Activated CD8-positive, alpha-beta T cell treated with anti-CD3 and anti-CD28 coated beads, Interleukin-2, amount 10 ng/mL, durations not matched to agents 7 days and 5 days (primary cell): ENCODE measurements around the gene SELENOV. TPM values are rescaled to one million over a fixed set of nuclear protein-coding genes. Genes with fewer than 3 reads are reported as not detected.

Source experiments
- ATAC-seq: fragments of 150-1000 bp; cut with Tn5 transposase; one replicate; pipeline ENCODE4 v1.10.0; 2021; ENCODE audit warnings: moderate library complexity
- CTCF ChIA-PET: fragments of 350-600 bp; sonication (Branson Sonifier 250); formaldehyde crosslinking; loops from one replicate; lab custom pipeline; 2021; ENCODE audit warnings: antibody characterized with exemption; lab: Charles Lee
- POLR2A ChIA-PET: fragments of 350-600 bp; sonication (Branson Sonifier 250); formaldehyde crosslinking; loops from one replicate; lab custom pipeline; 2021; ENCODE audit warnings: antibody characterized with exemption; lab: Charles Lee
- DNase-seq: peaks from one replicate; pipeline ENCODE4 v3.0.0-alpha.2; 2020
- H3K27ac Mint-ChIP-seq: one replicate; pipeline ENCODE4 v1.8.0; 2021; ENCODE audit warnings: mild to moderate bottlenecking, mixed read lengths
- H3K27me3 Mint-ChIP-seq: one replicate; pipeline ENCODE4 v1.8.0; 2021; ENCODE audit warnings: low read depth, mixed read lengths
- H3K36me3 Mint-ChIP-seq: one replicate; pipeline ENCODE4 v1.8.0; 2021; ENCODE audit warnings: low read depth, mixed read lengths
- H3K4me1 Mint-ChIP-seq: one replicate; pipeline ENCODE4 v1.8.0; 2021; ENCODE audit warnings: low read depth, mixed read lengths
- H3K4me3 Mint-ChIP-seq: one replicate; pipeline ENCODE4 v1.8.0; 2021; ENCODE audit warnings: mild to moderate bottlenecking, mixed read lengths
- H3K9me3 Mint-ChIP-seq: one replicate; pipeline ENCODE4 v1.8.0; 2022; ENCODE audit warnings: mixed read lengths; ENCODE audit not compliant: insufficient read depth
- total RNA-seq, 2 experiments: library from RNA; stranded (reverse); gene quantifications; one replicate each; pipeline ENCODE4 v1.2.3, GENCODE V29; 2021

Gene SELENOV, protein sequence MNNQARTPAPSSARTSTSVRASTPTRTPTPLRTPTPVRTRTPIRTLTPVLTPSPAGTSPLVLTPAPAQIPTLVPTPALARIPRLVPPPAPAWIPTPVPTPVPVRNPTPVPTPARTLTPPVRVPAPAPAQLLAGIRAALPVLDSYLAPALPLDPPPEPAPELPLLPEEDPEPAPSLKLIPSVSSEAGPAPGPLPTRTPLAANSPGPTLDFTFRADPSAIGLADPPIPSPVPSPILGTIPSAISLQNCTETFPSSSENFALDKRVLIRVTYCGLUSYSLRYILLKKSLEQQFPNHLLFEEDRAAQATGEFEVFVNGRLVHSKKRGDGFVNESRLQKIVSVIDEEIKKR
- not detected for total RNA-seq

- peaks cover 1% of the 10 kb centered on the region for H3K36me3 Mint-ChIP-seq
- no peak within 1 kb of the TSS for H3K27ac Mint-ChIP-seq
- POLR2A ChIA-PET, result interaction anchor here (1.1 kb wide), 1 partner anchor 12 kb away, joined by 3 read pairs; no protein-coding TSS in a partner anchor
- peaks cover 15% of the 10 kb centered on the region for H3K4me1 Mint-ChIP-seq
- DNase-seq (no peak), ATAC-seq (peak; percentile 57)
- H3K9me3 Mint-ChIP-seq, result no peaks in the 10 kb centered on the region
- peaks cover 42% of the 10 kb centered on the region for H3K27me3 Mint-ChIP-seq
- peak within 1 kb of the TSS; percentile 32 for H3K4me3 Mint-ChIP-seq
- CTCF ChIA-PET, result interaction anchor here (0.8 to 1.2 kb wide), 3 partner anchors 11 to 41 kb away, joined by 3 to 5 read pairs (median 4); no protein-coding TSS in a partner anchor
Observed at GRCh38 chr19:39514840-39515550, at the start of gene SELENOV. Gene SELENOV (plus strand): TSS chr19:39515139. CDS start chr19:39515213, 74 bp downstream.

DNA sequence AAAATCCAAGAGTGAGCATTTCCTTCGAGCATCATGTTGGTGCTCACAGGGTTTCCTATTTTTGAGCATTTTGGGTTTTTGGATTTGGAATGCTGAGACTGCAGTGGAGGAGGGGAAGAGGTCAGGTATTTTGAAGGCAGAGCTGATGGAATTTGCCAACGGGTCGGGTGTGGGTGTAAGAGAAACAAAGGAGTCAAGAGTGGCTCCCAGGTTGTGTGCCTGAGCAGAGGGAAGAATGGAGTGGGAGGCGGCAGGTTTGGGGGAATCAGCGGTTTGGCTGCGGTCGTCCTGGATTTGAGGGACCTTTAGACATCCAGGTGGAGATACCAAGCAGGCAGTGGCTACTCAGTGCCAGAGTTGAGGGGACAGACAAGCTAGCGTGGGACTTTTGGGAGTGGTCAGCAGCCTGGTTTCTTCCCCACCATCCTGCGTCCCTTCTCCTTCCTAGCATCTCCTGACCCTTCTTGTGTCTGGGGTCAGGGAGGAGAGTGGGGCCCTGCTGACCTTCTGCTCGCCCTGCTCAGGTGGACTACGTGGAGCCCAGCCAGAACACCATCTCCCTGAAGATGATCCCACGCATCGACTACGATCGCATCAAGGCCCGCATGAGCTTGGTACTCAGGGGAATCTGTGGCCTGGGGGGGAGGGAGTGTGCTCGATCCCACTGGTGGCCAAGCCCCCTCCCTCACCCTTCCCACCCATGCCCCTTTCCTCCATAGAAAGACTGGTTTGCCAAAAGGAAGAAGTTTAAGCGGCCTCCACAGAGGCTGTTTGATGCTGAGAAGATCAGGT lies 48.8 kb upstream of the SELENOV start:
- Mint-ChIP-seq H3K4me1 (peaks cover 3% of the 10 kb centered on the region), H3K9me3 (no peaks in the 10 kb centered on the region), H3K27me3 (no peaks in the 10 kb centered on the region), H3K36me3 (peaks cover 73% of the 10 kb centered on the region), H3K4me3 (no peak overlapping the region), H3K27ac (no peak overlapping the region)
- ATAC-seq (no peak), DNase-seq (no peak)
- CTCF ChIA-PET, result interaction anchor here (1.3 kb wide), 1 partner anchor 8 kb away, joined by 4 read pairs; no protein-coding TSS in a partner anchor
- POLR2A ChIA-PET, result no interaction called here

DNA sequence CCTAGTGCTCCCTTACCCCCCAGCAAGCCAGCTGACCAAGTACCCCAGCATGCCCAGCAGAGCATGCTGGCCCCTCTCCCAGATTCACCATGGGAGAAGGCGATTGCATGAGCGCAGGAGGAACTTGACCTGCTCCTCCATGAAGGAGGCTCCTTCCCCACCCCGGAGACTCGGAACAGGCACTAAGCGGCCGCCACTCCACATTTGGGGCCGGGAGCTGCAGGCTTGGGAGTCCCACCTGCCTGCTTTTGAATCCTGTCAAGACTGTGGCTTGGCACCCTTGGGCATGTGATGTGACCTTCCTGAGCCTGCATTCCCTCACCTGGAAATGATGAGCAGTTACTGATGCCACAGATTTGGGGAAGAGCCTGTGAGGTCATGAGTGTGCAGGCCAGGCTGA lies 47.0 kb upstream of the SELENOV start:
- ChIA-PET CTCF (no interaction called here), POLR2A (no interaction called here)
- H3K9me3 Mint-ChIP-seq, result no peaks in the 10 kb centered on the region
- peaks cover 81% of the 10 kb centered on the region for H3K36me3 Mint-ChIP-seq
- DNase-seq (no peak), ATAC-seq (no peak)
- H3K4me3 Mint-ChIP-seq, result no peak overlapping the region
- no peak overlapping the region for H3K27ac Mint-ChIP-seq
- no peaks in the 10 kb centered on the region for H3K27me3 Mint-ChIP-seq
- peaks cover 16% of the 10 kb centered on the region for H3K4me1 Mint-ChIP-seq

- ChIA-PET CTCF (interaction anchor here (1.1 kb wide), 1 partner anchor 65 kb away, joined by 3 read pairs; no protein-coding TSS in a partner anchor), POLR2A (interaction anchor here (1.7 kb wide), 1 partner anchor 12 kb away, joined by 4 read pairs; the partner anchor contains the start of gene TIMM50)
Observed at GRCh38 chr19:39469036-39469435, 45.9 kb upstream of the SELENOV start.

DNA sequence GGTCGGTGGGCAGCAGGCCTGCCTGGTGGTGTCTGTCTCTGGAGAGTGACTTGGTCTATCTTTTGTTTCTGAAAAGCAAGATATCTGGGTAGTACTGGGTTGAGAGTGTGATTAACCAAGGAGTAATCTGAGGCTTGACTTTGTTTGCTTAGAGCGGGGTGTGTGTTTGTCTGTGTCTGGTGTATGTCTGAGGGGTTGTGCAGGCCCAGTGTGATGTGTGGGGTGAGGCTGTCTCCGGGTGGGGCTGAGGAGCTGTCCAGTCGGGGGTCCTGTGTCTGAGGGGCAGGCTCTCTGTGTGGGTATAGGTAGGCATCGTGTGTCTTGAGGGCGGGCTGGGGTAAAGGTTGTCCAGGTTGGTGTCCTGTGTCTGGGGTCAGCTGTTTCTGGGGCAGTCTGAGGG lies 45.4 kb upstream of the SELENOV start:
- ChIA-PET POLR2A (interaction anchor here (1.7 kb wide), 1 partner anchor 11 kb away, joined by 4 read pairs; the partner anchor contains the start of gene TIMM50), CTCF (no interaction called here)
- peaks cover 16% of the 10 kb centered on the region for H3K4me1 Mint-ChIP-seq
- H3K27me3 Mint-ChIP-seq, result no peaks in the 10 kb centered on the region
- no peak for ATAC-seq
- H3K4me3 Mint-ChIP-seq, result no peak overlapping the region
- no peaks in the 10 kb centered on the region for H3K9me3 Mint-ChIP-seq
- peaks cover 82% of the 10 kb centered on the region for H3K36me3 Mint-ChIP-seq
- DNase-seq, result no peak
- H3K27ac Mint-ChIP-seq, result peak overlapping the region; percentile 46

More at GRCh38 chr19:39469036-39469435, 45.9 kb upstream of the SELENOV start:
- Mint-ChIP-seq H3K4me1 (peaks cover 16% of the 10 kb centered on the region), H3K9me3 (no peaks in the 10 kb centered on the region), H3K27ac (no peak overlapping the region), H3K36me3 (peaks cover 78% of the 10 kb centered on the region), H3K27me3 (no peaks in the 10 kb centered on the region), H3K4me3 (no peak overlapping the region)
- no peak for DNase-seq
- ATAC-seq, result no peak

DNA sequence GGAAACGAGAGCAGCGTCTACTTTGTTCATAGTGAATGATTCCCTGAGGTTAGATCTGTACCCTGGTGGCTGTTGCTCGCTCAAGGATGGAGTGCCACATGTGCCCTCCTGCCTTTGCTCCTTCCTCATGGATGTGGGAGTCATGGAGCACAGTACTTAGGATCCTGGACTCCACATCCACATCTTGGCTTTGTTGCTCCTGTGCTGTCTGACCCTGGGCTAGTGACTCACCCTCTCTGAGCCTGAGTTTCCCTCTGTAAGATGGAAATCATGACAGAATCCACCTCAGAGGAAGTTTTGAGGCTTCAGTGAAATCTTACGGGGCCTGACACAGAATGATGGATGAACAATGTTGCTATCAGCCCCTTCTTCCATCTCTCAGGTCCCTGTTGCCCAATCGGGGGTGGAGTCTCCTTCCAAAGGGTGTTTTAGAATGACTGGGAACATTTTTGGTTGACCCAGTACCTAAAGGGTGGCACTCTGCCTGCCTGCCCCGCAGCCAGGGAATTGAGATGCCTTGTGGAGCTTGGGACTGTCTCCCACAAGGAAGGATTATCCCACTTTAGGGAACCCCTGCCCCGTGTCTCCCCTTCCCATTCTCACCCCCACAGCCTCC lies 44.1 kb upstream of the SELENOV start:
- Mint-ChIP-seq H3K4me3 (no peak overlapping the region), H3K4me1 (peaks cover 16% of the 10 kb centered on the region), H3K9me3 (no peaks in the 10 kb centered on the region), H3K27ac (no peak overlapping the region), H3K27me3 (no peaks in the 10 kb centered on the region), H3K36me3 (peaks cover 80% of the 10 kb centered on the region)
- ChIA-PET POLR2A (interaction anchor here (1.4 kb wide), 1 partner anchor 35 kb away, joined by 5 read pairs; the partner anchor contains the start of gene RPS16), CTCF (no interaction called here)
- DNase-seq (no peak), ATAC-seq (no peak)

DNA sequence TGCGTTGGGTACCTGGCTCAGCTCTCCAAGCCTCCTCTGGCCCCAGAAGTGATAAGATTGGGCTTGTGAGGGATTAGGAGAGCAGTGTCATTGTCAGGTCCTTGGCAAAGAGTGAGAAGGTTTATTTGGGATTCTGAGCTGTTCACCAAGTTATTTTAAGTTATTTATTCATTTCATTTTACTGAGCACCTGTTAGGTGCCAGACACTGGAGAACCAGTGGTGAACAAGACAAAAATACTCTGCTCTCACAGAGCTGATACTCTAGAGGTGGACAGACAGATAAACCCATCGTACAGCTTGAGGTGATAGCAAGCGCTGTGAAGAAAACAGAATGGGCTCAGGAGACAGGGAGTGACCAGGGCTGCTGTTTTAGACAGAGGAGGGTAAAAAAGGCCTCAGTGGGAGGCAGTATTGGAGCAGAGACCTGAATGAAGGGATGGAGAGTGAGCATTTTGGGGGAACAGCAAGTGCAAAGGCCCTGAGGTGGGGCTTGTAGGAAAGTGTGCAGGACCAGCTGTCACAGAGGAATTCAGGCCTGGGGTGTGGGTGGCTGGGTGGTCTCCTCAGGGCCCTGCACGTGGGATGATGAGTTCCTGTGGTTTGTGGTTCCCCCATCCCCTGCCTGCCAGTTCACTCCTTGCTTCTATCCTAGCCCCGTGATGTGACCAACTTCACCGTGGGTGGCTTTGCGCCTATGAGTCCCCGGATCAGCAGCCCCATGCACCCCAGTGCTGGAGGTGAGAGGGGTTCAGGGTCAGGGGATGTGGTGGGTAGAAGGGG lies 43.0 kb upstream of the SELENOV start:
- Mint-ChIP-seq H3K36me3 (peaks cover 79% of the 10 kb centered on the region), H3K9me3 (no peaks in the 10 kb centered on the region), H3K27me3 (no peaks in the 10 kb centered on the region), H3K4me1 (peaks cover 16% of the 10 kb centered on the region), H3K27ac (peak overlapping the region; percentile 56), H3K4me3 (no peak overlapping the region)
- DNase-seq (no peak), ATAC-seq (no peak)
- ChIA-PET POLR2A (interaction anchor here (1.4 kb wide), 1 partner anchor 36 kb away, joined by 5 read pairs; the partner anchor contains the start of gene RPS16), CTCF (no interaction called here)

DNA sequence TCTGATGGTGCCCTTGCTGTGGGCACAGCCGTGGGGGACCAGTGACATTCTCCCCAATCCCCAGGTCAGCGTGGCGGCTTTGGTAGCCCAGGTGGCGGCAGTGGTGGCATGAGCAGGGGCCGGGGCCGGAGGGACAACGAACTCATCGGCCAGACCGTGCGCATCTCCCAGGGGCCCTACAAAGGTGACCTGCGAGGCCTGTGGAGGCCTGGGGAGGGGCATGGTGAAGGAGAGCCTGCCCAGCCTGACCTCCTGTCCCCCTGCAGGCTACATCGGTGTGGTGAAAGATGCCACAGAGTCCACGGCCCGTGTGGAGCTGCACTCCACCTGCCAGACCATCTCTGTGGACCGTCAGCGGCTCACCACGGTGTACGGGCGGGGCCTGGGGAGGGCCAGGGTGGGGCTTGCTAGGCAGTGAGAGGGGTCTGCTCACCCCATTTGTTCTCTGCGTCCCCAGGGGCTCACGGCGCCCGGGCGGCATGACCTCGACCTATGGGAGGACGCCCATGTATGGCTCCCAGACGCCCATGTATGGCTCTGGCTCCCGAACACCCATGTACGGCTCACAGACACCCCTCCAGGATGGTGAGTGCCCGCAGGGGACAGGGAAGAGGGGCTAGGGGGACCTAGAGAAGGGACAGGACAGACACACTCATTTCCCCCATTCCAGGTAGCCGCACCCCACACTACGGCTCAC lies 42.0 kb upstream of the SELENOV start:
- Mint-ChIP-seq H3K27ac (no peak overlapping the region), H3K4me1 (peaks cover 16% of the 10 kb centered on the region), H3K4me3 (no peak overlapping the region), H3K36me3 (peaks cover 76% of the 10 kb centered on the region), H3K27me3 (no peaks in the 10 kb centered on the region), H3K9me3 (no peaks in the 10 kb centered on the region)
- no peak for DNase-seq
- ChIA-PET POLR2A (no interaction called here), CTCF (interaction anchor here (2.0 to 4.1 kb wide), 3 partner anchors 9 to 61 kb away, joined by 6 to 29 read pairs (median 6); partner anchors contain the start of gene EID2B)
- no peak for ATAC-seq

GRCh38 chr19:39473443-39473960 lies 41.4 kb upstream of the SELENOV start:
- H3K9me3 Mint-ChIP-seq, result no peaks in the 10 kb centered on the region
- no peak overlapping the region for H3K4me3 Mint-ChIP-seq
- no peak overlapping the region for H3K27ac Mint-ChIP-seq
- ChIA-PET POLR2A (interaction anchor here (1.7 kb wide), 1 partner anchor 28 kb away, joined by 6 read pairs; the partner anchor contains the start of gene SUPT5H), CTCF (interaction anchor here (0.9 to 4.1 kb wide), 18 partner anchors 10 to 382 kb away, joined by 3 to 29 read pairs (median 5); partner anchors contain the start of genes DLL3, EID2B and SUPT5H)
- H3K27me3 Mint-ChIP-seq, result no peaks in the 10 kb centered on the region
- H3K4me1 Mint-ChIP-seq, result peaks cover 16% of the 10 kb centered on the region
- peaks cover 71% of the 10 kb centered on the region for H3K36me3 Mint-ChIP-seq
- DNase-seq (no peak), ATAC-seq (no peak)
